ENCODE data around the gene KIAA0513.

GRCh38 chr16:85026703-85027102, 892 bp upstream of the KIAA0513 start:
- TF ChIP-seq, protein P1, sequence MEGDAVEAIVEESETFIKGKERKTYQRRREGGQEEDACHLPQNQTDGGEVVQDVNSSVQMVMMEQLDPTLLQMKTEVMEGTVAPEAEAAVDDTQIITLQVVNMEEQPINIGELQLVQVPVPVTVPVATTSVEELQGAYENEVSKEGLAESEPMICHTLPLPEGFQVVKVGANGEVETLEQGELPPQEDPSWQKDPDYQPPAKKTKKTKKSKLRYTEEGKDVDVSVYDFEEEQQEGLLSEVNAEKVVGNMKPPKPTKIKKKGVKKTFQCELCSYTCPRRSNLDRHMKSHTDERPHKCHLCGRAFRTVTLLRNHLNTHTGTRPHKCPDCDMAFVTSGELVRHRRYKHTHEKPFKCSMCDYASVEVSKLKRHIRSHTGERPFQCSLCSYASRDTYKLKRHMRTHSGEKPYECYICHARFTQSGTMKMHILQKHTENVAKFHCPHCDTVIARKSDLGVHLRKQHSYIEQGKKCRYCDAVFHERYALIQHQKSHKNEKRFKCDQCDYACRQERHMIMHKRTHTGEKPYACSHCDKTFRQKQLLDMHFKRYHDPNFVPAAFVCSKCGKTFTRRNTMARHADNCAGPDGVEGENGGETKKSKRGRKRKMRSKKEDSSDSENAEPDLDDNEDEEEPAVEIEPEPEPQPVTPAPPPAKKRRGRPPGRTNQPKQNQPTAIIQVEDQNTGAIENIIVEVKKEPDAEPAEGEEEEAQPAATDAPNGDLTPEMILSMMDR (IDR thresholded peaks at IDR 0.05 in 4 of 5, conservative IDR thresholded peaks at IDR 0.05 in 1 of 5) = no peak
- TF ChIP-seq POLR2A (IDR thresholded peaks at IDR 0.05) = no peak

All from gastrocnemius medialis (tissue), 4 donors.